Smooth muscle cell (in vitro differentiated cells): ENCODE results near the gene CCDC102A. TPM values are rescaled to one million over a fixed set of nuclear protein-coding genes. Genes with fewer than 3 reads are reported as not detected.

Experiments
- DNase-seq: peaks from one replicate; lab custom pipeline; 2025; ENCODE audit not compliant: unreplicated experiment; lab: John Stamatoyannopoulos, UW
- H2AFZ ChIP-seq: fragments of 200-600 bp; sonication (generic); 2 replicates; pipeline ENCODE4 v1.6.0; 2016; ENCODE audit warnings: antibody characterized with exemption, low read depth, mild to moderate bottlenecking
- H3F3A ChIP-seq: fragments of 200-600 bp; sonication (generic); 2 replicates; pipeline ENCODE4 v1.6.0; 2017; ENCODE audit warnings: antibody characterized with exemption, low read depth
- H3K27ac ChIP-seq: fragments of 200-600 bp; sonication (generic); 2 replicates; pipeline ENCODE4 v1.5.1; 2016; ENCODE audit warnings: low read depth, mild to moderate bottlenecking
- H3K27me3 ChIP-seq: fragments of 200-600 bp; sonication (generic); 2 replicates; pipeline ENCODE4 v1.6.1; 2016; ENCODE audit warnings: low read depth, mild to moderate bottlenecking
- H3K36me3 ChIP-seq: fragments of 200-600 bp; sonication (generic); 2 replicates; pipeline ENCODE4 v1.5.1; 2016; ENCODE audit warnings: low read depth
- H3K4me1 ChIP-seq: fragments of 200-600 bp; sonication (generic); 2 replicates; pipeline ENCODE4 v1.5.1; 2016; ENCODE audit warnings: low read depth
- H3K4me2 ChIP-seq: fragments of 200-600 bp; sonication (generic); 2 replicates; pipeline ENCODE4 v1.6.0; 2016; ENCODE audit warnings: mild to moderate bottlenecking
- H3K4me3 ChIP-seq: fragments of 200-600 bp; sonication (generic); 2 replicates; pipeline ENCODE4 v1.5.1; 2016; ENCODE audit warnings: mild to moderate bottlenecking
- H3K79me2 ChIP-seq: fragments of 200-600 bp; sonication (generic); 2 replicates; pipeline ENCODE4 v1.6.0; 2016; ENCODE audit warnings: low read depth, mild to moderate bottlenecking
- H3K9ac ChIP-seq: fragments of 200-600 bp; sonication (generic); 2 replicates; pipeline ENCODE4 v1.6.0; 2016; ENCODE audit warnings: low read depth
- H3K9me3 ChIP-seq: fragments of 200-600 bp; sonication (generic); replicated peaks from 2 replicates; pipeline ENCODE4 v1.5.1; 2016; ENCODE audit warnings: low read depth
- H4K20me1 ChIP-seq: fragments of 200-600 bp; sonication (generic); 2 replicates; pipeline ENCODE4 v1.6.0; 2016; ENCODE audit warnings: low read depth
- CTCF ChIP-seq: fragments of 200-600 bp; sonication (generic); IDR thresholded peaks from 2 replicates; pipeline ENCODE4 v1.5.1; 2017; ENCODE audit warnings: borderline replicate concordance, mild to moderate bottlenecking, antibody characterized with exemption; ENCODE audit not compliant: insufficient read depth, poor library complexity, severe bottlenecking
- WGBS: methylation state at CpG from one replicate; pipeline ENCODE4 v1.1.7; 2016; ENCODE audit warnings: low lambda C conversion rate; 5-methylcytosine and 5-hydroxymethylcytosine counted together
- polyA plus RNA-seq: library from polyadenylated mRNA; unstranded; fragments of >200 nt; fragmentation: Nextera tagmentation; extraction: Ambion mirVana; gene quantifications from 2 replicates; pipeline ENCODE4 v1.2.1, GENCODE V29; 2016
- total RNA-seq: library from RNA; depleted of rRNA; stranded (reverse); fragments of >200 nt; gene quantifications from 2 replicates; pipeline ENCODE4 v1.2.3, GENCODE V29; 2014

Gene CCDC102A
- total and polyA plus RNA-seq, 2 experiments from 2014 or later = 10.8 to 25.3 TPM

GRCh38 chr16:57517397-57518367, 18.7 kb downstream of the CCDC102A start:
- 97% methylated on average over 31 of the region's 31 CpGs for WGBS

GRCh38 chr16:57516773-57517172, 19.6 kb downstream of the CCDC102A start:
- Histone ChIP-seq H3K4me1 (no peaks in the 10 kb centered on the region), H3K36me3 (no peaks in the 10 kb centered on the region), H3K9ac (no peak overlapping the region), H2AFZ (no peak overlapping the region), H3K4me3 (no peak overlapping the region), H3K27me3 (no peaks in the 10 kb centered on the region), H3K79me2 (no peaks in the 10 kb centered on the region), H3K4me2 (no peak overlapping the region), H3K9me3 (no peaks in the 10 kb centered on the region), H4K20me1 (no peaks in the 10 kb centered on the region), H3K27ac (no peak overlapping the region), H3F3A (peaks cover 16% of the 10 kb centered on the region)
- no peak for DNase-seq
- TF ChIP-seq CTCF = no peak
- 92% methylated on average over 3 of the region's 3 CpGs for WGBS

More at GRCh38 chr16:57517397-57518367, 18.7 kb downstream of the CCDC102A start:
- no peak overlapping the region for H3K27ac ChIP-seq
- no peak overlapping the region for H3K9ac ChIP-seq
- no peaks in the 10 kb centered on the region for H3K79me2 ChIP-seq
- H3F3A ChIP-seq = peaks cover 15% of the 10 kb centered on the region
- no peak for TF ChIP-seq CTCF
- H3K4me2 ChIP-seq = no peak overlapping the region
- H3K27me3 ChIP-seq = no peaks in the 10 kb centered on the region
- no peak overlapping the region for H3K4me3 ChIP-seq
- no peaks in the 10 kb centered on the region for H3K36me3 ChIP-seq
- no peak for DNase-seq
- no peaks in the 10 kb centered on the region for H3K4me1 ChIP-seq
- H3K9me3 ChIP-seq = no peaks in the 10 kb centered on the region
- H2AFZ ChIP-seq = no peak overlapping the region
- H4K20me1 ChIP-seq = no peaks in the 10 kb centered on the region

- Histone ChIP-seq H3F3A (peaks cover 16% of the 10 kb centered on the region), H3K9me3 (no peaks in the 10 kb centered on the region), H3K27me3 (no peaks in the 10 kb centered on the region), H3K9ac (no peak overlapping the region), H4K20me1 (no peaks in the 10 kb centered on the region), H3K27ac (no peak overlapping the region), H2AFZ (no peak overlapping the region), H3K4me2 (no peak overlapping the region), H3K4me1 (no peaks in the 10 kb centered on the region), H3K36me3 (no peaks in the 10 kb centered on the region), H3K4me3 (no peak overlapping the region), H3K79me2 (no peaks in the 10 kb centered on the region)
- WGBS = 90% methylated on average over 10 of the region's 10 CpGs
- no peak for TF ChIP-seq CTCF
- no peak for DNase-seq
Observed at GRCh38 chr16:57516176-57516725, 20.1 kb downstream of the CCDC102A start.
